ENCODE measurements around the gene ADCY5. TPM values are rescaled to one million over a fixed set of nuclear protein-coding genes. Genes with fewer than 3 reads are reported as not detected.

Gene ADCY5
- total RNA-seq, 1 donor, result not detected

GRCh38 chr3:123295901-123296250 lies 153.0 kb downstream of the ADCY5 start:
- Histone ChIP-seq H3K9me3 (ENCODE audit: low read depth, low read length) (no peaks in the 10 kb centered on the region), H3K27me3 (ENCODE audit: insufficient read depth, low read length) (no peaks in the 10 kb centered on the region), H3K4me1 (ENCODE audit: insufficient read depth, low read length) (no peaks in the 10 kb centered on the region), H3K4me3 (ENCODE audit: low read length) (no peak overlapping the region)

GRCh38 chr3:123295171-123295900 lies 153.6 kb downstream of the ADCY5 start:
- H3K4me3 ChIP-seq (ENCODE audit: low read length), result no peak overlapping the region
- H3K4me1 ChIP-seq (ENCODE audit: insufficient read depth, low read length), result no peaks in the 10 kb centered on the region
- no peaks in the 10 kb centered on the region for H3K9me3 ChIP-seq (ENCODE audit: low read depth, low read length)
- no peaks in the 10 kb centered on the region for H3K27me3 ChIP-seq (ENCODE audit: insufficient read depth, low read length)

GRCh38 chr3:123294296-123294938 lies 154.5 kb downstream of the ADCY5 start:
- Histone ChIP-seq H3K4me1 (ENCODE audit: insufficient read depth, low read length) (no peaks in the 10 kb centered on the region), H3K9me3 (ENCODE audit: low read depth, low read length) (no peaks in the 10 kb centered on the region), H3K4me3 (ENCODE audit: low read length) (no peak overlapping the region), H3K27me3 (ENCODE audit: insufficient read depth, low read length) (no peaks in the 10 kb centered on the region)

- Histone ChIP-seq H3K4me1 (ENCODE audit: insufficient read depth, low read length) (no peaks in the 10 kb centered on the region), H3K27me3 (ENCODE audit: insufficient read depth, low read length) (no peaks in the 10 kb centered on the region), H3K4me3 (ENCODE audit: low read length) (no peak overlapping the region), H3K9me3 (ENCODE audit: low read depth, low read length) (no peaks in the 10 kb centered on the region)
Measured at GRCh38 chr3:123292321-123293310, 156.3 kb downstream of the ADCY5 start.

GRCh38 chr3:123291404-123291803 lies 157.5 kb downstream of the ADCY5 start:
- H3K9me3 ChIP-seq (ENCODE audit: low read depth, low read length), result no peaks in the 10 kb centered on the region
- no peaks in the 10 kb centered on the region for H3K4me1 ChIP-seq (ENCODE audit: insufficient read depth, low read length)
- no peaks in the 10 kb centered on the region for H3K27me3 ChIP-seq (ENCODE audit: insufficient read depth, low read length)
- H3K4me3 ChIP-seq (ENCODE audit: low read length), result no peak overlapping the region

- Histone ChIP-seq H3K4me1 (ENCODE audit: insufficient read depth, low read length) (no peaks in the 10 kb centered on the region), H3K4me3 (ENCODE audit: low read length) (no peak overlapping the region)
Measured at GRCh38 chr3:123290962-123291361, 157.9 kb downstream of the ADCY5 start.

GRCh38 chr3:123290107-123290930 lies 158.6 kb downstream of the ADCY5 start:
- no peaks in the 10 kb centered on the region for H3K9me3 ChIP-seq (ENCODE audit: low read depth, low read length)
- H3K27me3 ChIP-seq (ENCODE audit: insufficient read depth, low read length), result no peaks in the 10 kb centered on the region
- no peak overlapping the region for H3K4me3 ChIP-seq (ENCODE audit: low read length)
- H3K4me1 ChIP-seq (ENCODE audit: insufficient read depth, low read length), result no peaks in the 10 kb centered on the region

More at GRCh38 chr3:123290962-123291361, 157.9 kb downstream of the ADCY5 start:
- Histone ChIP-seq H3K27me3 (ENCODE audit: insufficient read depth, low read length) (no peaks in the 10 kb centered on the region), H3K9me3 (ENCODE audit: low read depth, low read length) (no peaks in the 10 kb centered on the region)

GRCh38 chr3:123289391-123290106 lies 159.3 kb downstream of the ADCY5 start:
- Histone ChIP-seq H3K9me3 (ENCODE audit: low read depth, low read length) (no peaks in the 10 kb centered on the region), H3K4me1 (ENCODE audit: insufficient read depth, low read length) (no peaks in the 10 kb centered on the region), H3K4me3 (ENCODE audit: low read length) (no peak overlapping the region), H3K27me3 (ENCODE audit: insufficient read depth, low read length) (no peaks in the 10 kb centered on the region)

- H3K9me3 ChIP-seq (ENCODE audit: low read depth, low read length), result no peaks in the 10 kb centered on the region
- H3K27me3 ChIP-seq (ENCODE audit: insufficient read depth, low read length), result no peaks in the 10 kb centered on the region
- H3K4me1 ChIP-seq (ENCODE audit: insufficient read depth, low read length), result no peaks in the 10 kb centered on the region
- H3K4me3 ChIP-seq (ENCODE audit: low read length), result no peak overlapping the region
Measured at GRCh38 chr3:123287962-123288302, 161.0 kb downstream of the ADCY5 start.

- no peak overlapping the region for H3K4me3 ChIP-seq (ENCODE audit: low read length)
- no peaks in the 10 kb centered on the region for H3K4me1 ChIP-seq (ENCODE audit: insufficient read depth, low read length)
- no peaks in the 10 kb centered on the region for H3K9me3 ChIP-seq (ENCODE audit: low read depth, low read length)
- no peaks in the 10 kb centered on the region for H3K27me3 ChIP-seq (ENCODE audit: insufficient read depth, low read length)
Measured at GRCh38 chr3:123287051-123287961, 161.6 kb downstream of the ADCY5 start.

GRCh38 chr3:123286308-123287023 lies 162.4 kb downstream of the ADCY5 start:
- H3K4me1 ChIP-seq (ENCODE audit: insufficient read depth, low read length), result no peaks in the 10 kb centered on the region
- no peak overlapping the region for H3K4me3 ChIP-seq (ENCODE audit: low read length)
- no peaks in the 10 kb centered on the region for H3K27me3 ChIP-seq (ENCODE audit: insufficient read depth, low read length)
- no peaks in the 10 kb centered on the region for H3K9me3 ChIP-seq (ENCODE audit: low read depth, low read length)

- Histone ChIP-seq H3K9me3 (ENCODE audit: low read depth, low read length) (no peaks in the 10 kb centered on the region), H3K4me3 (ENCODE audit: low read length) (no peak overlapping the region), H3K4me1 (ENCODE audit: insufficient read depth, low read length) (no peaks in the 10 kb centered on the region), H3K27me3 (ENCODE audit: insufficient read depth, low read length) (no peaks in the 10 kb centered on the region)
Measured at GRCh38 chr3:123285931-123286307, 163.0 kb downstream of the ADCY5 start.

- Histone ChIP-seq H3K4me3 (ENCODE audit: low read length) (no peak overlapping the region), H3K9me3 (ENCODE audit: low read depth, low read length) (no peaks in the 10 kb centered on the region), H3K27me3 (ENCODE audit: insufficient read depth, low read length) (no peaks in the 10 kb centered on the region), H3K4me1 (ENCODE audit: insufficient read depth, low read length) (no peaks in the 10 kb centered on the region)
Measured at GRCh38 chr3:123285479-123285878, 163.4 kb downstream of the ADCY5 start.

Data from mononuclear cell (primary cell).